ENCODE data around the gene SLC25A48.
A peak's percentile ranks its signal among the peaks of the same experiment; 100 is the strongest.

Gene SLC25A48

DNA sequence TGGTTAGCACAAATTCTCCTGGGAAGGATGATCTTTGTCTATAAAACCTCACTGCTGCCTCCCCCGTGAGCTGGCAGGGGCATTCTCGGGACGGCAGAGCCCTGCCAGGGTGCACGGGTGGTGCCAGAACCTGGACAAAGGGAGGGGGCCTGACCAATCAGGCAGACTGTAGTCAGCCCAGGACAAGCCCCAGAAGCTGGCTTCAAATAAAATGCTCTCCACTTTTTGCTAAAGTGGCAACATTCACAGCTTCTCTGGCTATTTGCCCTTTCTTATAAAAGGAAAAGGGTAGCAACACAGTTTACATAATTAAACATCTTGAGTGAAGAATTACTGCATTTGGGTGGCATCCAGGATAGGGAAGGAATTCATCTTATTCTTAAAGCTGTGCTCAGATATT is 46.8 kb downstream of the SLC25A48 start:
- in situ Hi-C loops (cut with HindIII; ENCODE audit: low sequenced_read_pairs) = no loop called here
- no peak overlapping the region for H3K4me3 ChIP-seq (ENCODE audit: low read depth, low read length)
- TF ChIP-seq, protein P1, sequence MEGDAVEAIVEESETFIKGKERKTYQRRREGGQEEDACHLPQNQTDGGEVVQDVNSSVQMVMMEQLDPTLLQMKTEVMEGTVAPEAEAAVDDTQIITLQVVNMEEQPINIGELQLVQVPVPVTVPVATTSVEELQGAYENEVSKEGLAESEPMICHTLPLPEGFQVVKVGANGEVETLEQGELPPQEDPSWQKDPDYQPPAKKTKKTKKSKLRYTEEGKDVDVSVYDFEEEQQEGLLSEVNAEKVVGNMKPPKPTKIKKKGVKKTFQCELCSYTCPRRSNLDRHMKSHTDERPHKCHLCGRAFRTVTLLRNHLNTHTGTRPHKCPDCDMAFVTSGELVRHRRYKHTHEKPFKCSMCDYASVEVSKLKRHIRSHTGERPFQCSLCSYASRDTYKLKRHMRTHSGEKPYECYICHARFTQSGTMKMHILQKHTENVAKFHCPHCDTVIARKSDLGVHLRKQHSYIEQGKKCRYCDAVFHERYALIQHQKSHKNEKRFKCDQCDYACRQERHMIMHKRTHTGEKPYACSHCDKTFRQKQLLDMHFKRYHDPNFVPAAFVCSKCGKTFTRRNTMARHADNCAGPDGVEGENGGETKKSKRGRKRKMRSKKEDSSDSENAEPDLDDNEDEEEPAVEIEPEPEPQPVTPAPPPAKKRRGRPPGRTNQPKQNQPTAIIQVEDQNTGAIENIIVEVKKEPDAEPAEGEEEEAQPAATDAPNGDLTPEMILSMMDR (IDR thresholded peaks at IDR 0.05; ENCODE audit: low read depth, low read length) = no peak
- no peak for DNase-seq (ENCODE audit: low read depth, low spot score)

GRCh38 chr5:135881819-135882218 is 47.4 kb downstream of the SLC25A48 start:
- in situ Hi-C loops (cut with HindIII; ENCODE audit: low sequenced_read_pairs) = no loop called here
- no peak overlapping the region for H3K4me3 ChIP-seq (ENCODE audit: low read depth, low read length)
- TF ChIP-seq, protein P1 (IDR thresholded peaks at IDR 0.05; ENCODE audit: low read depth, low read length) = no peak
- no peak for DNase-seq (ENCODE audit: low read depth, low spot score)

GRCh38 chr5:135883026-135883425 is 48.6 kb downstream of the SLC25A48 start:
- in situ Hi-C loops (cut with HindIII; ENCODE audit: low sequenced_read_pairs) = no loop called here
- no peak for DNase-seq (ENCODE audit: low read depth, low spot score)
- no peak overlapping the region for H3K4me3 ChIP-seq (ENCODE audit: low read depth, low read length)
- TF ChIP-seq, protein P1 (IDR thresholded peaks at IDR 0.05; ENCODE audit: low read depth, low read length) = no peak

GRCh38 chr5:135883441-135883840 is 49.0 kb downstream of the SLC25A48 start:
- in situ Hi-C loops (cut with HindIII; ENCODE audit: low sequenced_read_pairs) = no loop called here
- TF ChIP-seq, protein P1 (IDR thresholded peaks at IDR 0.05; ENCODE audit: low read depth, low read length) = peak; percentile 28
- no peak overlapping the region for H3K4me3 ChIP-seq (ENCODE audit: low read depth, low read length)
- DNase-seq (ENCODE audit: low read depth, low spot score) = no peak

- in situ Hi-C loops (cut with HindIII; ENCODE audit: low sequenced_read_pairs) = no loop called here
- no peak overlapping the region for H3K4me3 ChIP-seq (ENCODE audit: low read depth, low read length)
- no peak for DNase-seq (ENCODE audit: low read depth, low spot score)
- TF ChIP-seq, protein P1 (IDR thresholded peaks at IDR 0.05; ENCODE audit: low read depth, low read length) = no peak
Measured at GRCh38 chr5:135885031-135885430, 50.6 kb downstream of the SLC25A48 start.

GRCh38 chr5:135886136-135886535 is 51.7 kb downstream of the SLC25A48 start:
- in situ Hi-C loops (cut with HindIII; ENCODE audit: low sequenced_read_pairs) = no loop called here

More at GRCh38 chr5:135886136-135886535, 51.7 kb downstream of the SLC25A48 start:
- DNase-seq (ENCODE audit: low read depth, low spot score) = no peak
- TF ChIP-seq, protein P1 (IDR thresholded peaks at IDR 0.05; ENCODE audit: low read depth, low read length) = no peak
- no peak overlapping the region for H3K4me3 ChIP-seq (ENCODE audit: low read depth, low read length)
